ENCODE results near the gene NOX5.
"Not testable (repeated sequence)": the region's sequence is repeated elsewhere in the genome, so short reads cannot be mapped to it uniquely, and the experiment has no call there.

Gene NOX5, protein sequence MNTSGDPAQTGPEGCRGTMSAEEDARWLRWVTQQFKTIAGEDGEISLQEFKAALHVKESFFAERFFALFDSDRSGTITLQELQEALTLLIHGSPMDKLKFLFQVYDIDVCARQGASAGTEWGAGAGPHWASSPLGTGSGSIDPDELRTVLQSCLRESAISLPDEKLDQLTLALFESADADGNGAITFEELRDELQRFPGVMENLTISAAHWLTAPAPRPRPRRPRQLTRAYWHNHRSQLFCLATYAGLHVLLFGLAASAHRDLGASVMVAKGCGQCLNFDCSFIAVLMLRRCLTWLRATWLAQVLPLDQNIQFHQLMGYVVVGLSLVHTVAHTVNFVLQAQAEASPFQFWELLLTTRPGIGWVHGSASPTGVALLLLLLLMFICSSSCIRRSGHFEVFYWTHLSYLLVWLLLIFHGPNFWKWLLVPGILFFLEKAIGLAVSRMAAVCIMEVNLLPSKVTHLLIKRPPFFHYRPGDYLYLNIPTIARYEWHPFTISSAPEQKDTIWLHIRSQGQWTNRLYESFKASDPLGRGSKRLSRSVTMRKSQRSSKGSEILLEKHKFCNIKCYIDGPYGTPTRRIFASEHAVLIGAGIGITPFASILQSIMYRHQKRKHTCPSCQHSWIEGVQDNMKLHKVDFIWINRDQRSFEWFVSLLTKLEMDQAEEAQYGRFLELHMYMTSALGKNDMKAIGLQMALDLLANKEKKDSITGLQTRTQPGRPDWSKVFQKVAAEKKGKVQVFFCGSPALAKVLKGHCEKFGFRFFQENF

GRCh38 chr15:69014454-69014853 lies at the start of gene NOX5:
Gene NOX5, plus strand, starts transcription at chr15:69014695. Its CDS starts 41 bp downstream, at chr15:69014736.
- no peak for DNase-seq
- Mint-ChIP-seq H3K27ac (no peak within 1 kb of the TSS), H3K27me3 (peaks cover 16 to 26% of the 10 kb centered on the region in 2 donors)

GRCh38 chr15:68966996-68967395 lies 47.5 kb upstream of the NOX5 start:
- peaks cover 17 to 21% of the 10 kb centered on the region in 2 donors for H3K9me3 Mint-ChIP-seq

More at GRCh38 chr15:69014454-69014853, at the start of gene NOX5:
- Mint-ChIP-seq H3K36me3 (peaks cover 6% of the 10 kb centered on the region in 2 donors), H3K4me1 (no peaks in the 10 kb centered on the region), H3K4me3 (no peak within 1 kb of the TSS), H3K9me3 (peaks cover 6 to 13% of the 10 kb centered on the region in 2 donors)
- ATAC-seq (replicated peaks), result no peak

GRCh38 chr15:68967948-68968347 lies 46.5 kb upstream of the NOX5 start:
- Mint-ChIP-seq H3K27me3 (peaks cover 16 to 41% of the 10 kb centered on the region in 2 donors), H3K4me3 (no peak overlapping the region), H3K9me3 (peaks cover 13 to 19% of the 10 kb centered on the region in 2 donors), H3K27ac (no peak overlapping the region), H3K4me1 (peaks cover 0 to 6% of the 10 kb centered on the region in 2 donors), H3K36me3 (peaks cover 3 to 10% of the 10 kb centered on the region in 2 donors)
- ATAC-seq (replicated peaks) (no peak), DNase-seq (no peak)

More at GRCh38 chr15:68966996-68967395, 47.5 kb upstream of the NOX5 start:
- Mint-ChIP-seq H3K27me3 (peaks cover 9 to 39% of the 10 kb centered on the region in 2 donors), H3K27ac (no peak overlapping the region), H3K36me3 (peaks cover 3 to 10% of the 10 kb centered on the region in 2 donors), H3K4me1 (peaks cover 5 to 15% of the 10 kb centered on the region in 2 donors), H3K4me3 (no peak overlapping the region)
- DNase-seq, result no peak
- no peak for ATAC-seq (replicated peaks)

DNA sequence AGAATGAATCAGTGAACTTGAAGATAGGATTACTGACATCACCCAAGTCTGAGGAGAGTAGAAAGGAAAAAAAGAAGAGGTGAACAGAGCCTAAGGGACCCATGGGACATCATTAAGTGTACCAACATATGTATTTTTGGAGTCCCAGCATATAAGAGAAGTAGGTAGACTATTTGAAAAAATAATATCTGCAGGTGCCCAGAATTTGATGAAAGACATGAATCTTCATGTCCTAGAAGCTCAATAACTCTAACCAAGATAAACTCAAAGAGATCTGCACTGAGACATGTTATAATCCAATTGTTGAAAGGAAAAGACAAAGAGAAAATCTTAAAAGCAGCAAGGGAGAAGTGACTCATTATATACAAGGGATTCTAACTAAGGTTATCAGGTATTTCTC lies 45.2 kb upstream of the NOX5 start:
- DNase-seq (no peak), ATAC-seq (replicated peaks) (no peak)
- Mint-ChIP-seq H3K27me3 (peaks cover 18 to 40% of the 10 kb centered on the region in 2 donors), H3K4me1 (peaks cover 0 to 6% of the 10 kb centered on the region in 2 donors), H3K27ac (no peak overlapping the region), H3K36me3 (peaks cover 3 to 7% of the 10 kb centered on the region in 2 donors), H3K4me3 (no peak overlapping the region), H3K9me3 (peaks cover 13 to 17% of the 10 kb centered on the region in 2 donors)

DNA sequence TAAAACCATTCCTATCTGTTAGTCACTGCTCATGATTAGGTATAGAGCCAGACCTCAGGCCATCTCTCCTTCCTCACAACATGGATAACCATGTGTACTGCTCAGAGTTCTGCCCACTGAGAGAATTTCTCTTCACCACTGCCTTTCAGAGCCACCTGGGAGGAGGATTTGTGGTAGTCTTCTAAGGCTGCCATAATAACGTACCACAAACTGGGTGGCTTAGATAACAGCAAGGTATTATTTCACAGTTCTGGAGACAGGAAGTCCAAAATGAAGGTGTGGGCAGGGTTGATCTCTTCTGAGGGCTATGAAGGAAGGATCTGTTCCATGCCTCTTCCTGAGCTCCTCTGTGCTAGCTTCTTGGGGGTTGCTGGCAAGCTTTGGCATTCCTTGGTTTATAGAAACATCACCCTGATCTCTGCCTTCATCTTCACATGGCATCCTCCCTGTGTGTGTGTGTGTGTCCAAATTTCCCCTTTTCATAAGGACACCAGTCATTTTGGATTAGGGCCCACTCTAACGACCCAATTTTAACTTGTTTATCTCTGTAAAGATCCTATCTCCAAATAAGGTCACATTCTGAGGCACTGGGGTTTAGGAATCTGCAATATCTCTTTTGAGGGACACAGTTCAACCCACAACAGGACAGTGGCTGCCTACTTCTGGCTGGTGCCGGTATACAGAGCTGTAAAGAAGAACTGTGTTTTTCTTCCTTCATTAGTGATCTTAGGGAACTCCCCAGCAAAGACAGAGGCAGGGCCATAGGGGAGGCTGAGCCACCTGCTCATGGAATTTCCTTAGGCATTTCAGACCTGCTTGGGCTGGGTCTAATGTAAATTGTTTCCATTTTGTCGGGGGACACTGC lies 42.1 kb upstream of the NOX5 start:
- DNase-seq, result no peak
- Mint-ChIP-seq H3K36me3 (peaks cover 0 to 7% of the 10 kb centered on the region in 2 donors), H3K4me1 (no peaks in the 10 kb centered on the region), H3K27ac (no peak overlapping the region), H3K27me3 (peaks cover 20 to 38% of the 10 kb centered on the region in 2 donors), H3K4me3 (no peak overlapping the region), H3K9me3 (peaks cover 13 to 20% of the 10 kb centered on the region in 2 donors)
- ATAC-seq (replicated peaks), result no peak

- not testable (repeated sequence) for H3K36me3 Mint-ChIP-seq; H3K27ac Mint-ChIP-seq; H3K9me3 Mint-ChIP-seq; ATAC-seq (replicated peaks); H3K4me1 Mint-ChIP-seq; H3K4me3 Mint-ChIP-seq; DNase-seq
- H3K27me3 Mint-ChIP-seq, result peaks cover 16 to 19% of the 10 kb centered on the region in 2 donors
Measured at GRCh38 chr15:68975651-68976160, 38.8 kb upstream of the NOX5 start.

GRCh38 chr15:68977426-68977825 lies 37.1 kb upstream of the NOX5 start:
- DNase-seq; ATAC-seq (replicated peaks); H3K27ac Mint-ChIP-seq; H3K4me3 Mint-ChIP-seq; H3K4me1 Mint-ChIP-seq; H3K9me3 Mint-ChIP-seq; H3K36me3 Mint-ChIP-seq: not testable (repeated sequence)
- peaks cover 14 to 16% of the 10 kb centered on the region in 2 donors for H3K27me3 Mint-ChIP-seq

DNA sequence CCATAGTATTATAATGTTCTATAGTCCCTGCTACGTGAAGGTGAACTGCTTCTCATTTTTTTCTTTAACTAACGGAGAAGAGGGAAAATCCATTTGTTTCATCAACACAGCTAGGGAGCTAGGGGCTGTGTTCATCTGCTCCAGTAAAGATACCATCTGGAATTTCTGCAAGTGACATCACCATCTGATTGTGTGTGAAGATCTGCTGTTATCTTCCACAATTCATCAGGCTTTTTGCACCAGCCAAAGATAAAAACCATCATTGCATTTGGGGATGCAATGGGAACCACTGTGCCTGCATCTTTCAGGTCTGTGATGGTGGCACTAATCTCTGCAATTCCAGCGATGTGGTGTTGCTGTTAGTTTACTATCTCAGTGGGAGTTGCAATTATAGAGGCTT lies 35.5 kb upstream of the NOX5 start:
- peaks cover 7 to 15% of the 10 kb centered on the region in 2 donors for H3K27me3 Mint-ChIP-seq
- no peak for DNase-seq
- no peak overlapping the region for H3K27ac Mint-ChIP-seq
- H3K4me3 Mint-ChIP-seq, result no peak overlapping the region
- H3K9me3 Mint-ChIP-seq, result peaks cover 0 to 6% of the 10 kb centered on the region in 2 donors
- ATAC-seq (replicated peaks), result no peak
- H3K4me1 Mint-ChIP-seq, result no peaks in the 10 kb centered on the region
- peaks cover 0 to 4% of the 10 kb centered on the region in 2 donors for H3K36me3 Mint-ChIP-seq

DNA sequence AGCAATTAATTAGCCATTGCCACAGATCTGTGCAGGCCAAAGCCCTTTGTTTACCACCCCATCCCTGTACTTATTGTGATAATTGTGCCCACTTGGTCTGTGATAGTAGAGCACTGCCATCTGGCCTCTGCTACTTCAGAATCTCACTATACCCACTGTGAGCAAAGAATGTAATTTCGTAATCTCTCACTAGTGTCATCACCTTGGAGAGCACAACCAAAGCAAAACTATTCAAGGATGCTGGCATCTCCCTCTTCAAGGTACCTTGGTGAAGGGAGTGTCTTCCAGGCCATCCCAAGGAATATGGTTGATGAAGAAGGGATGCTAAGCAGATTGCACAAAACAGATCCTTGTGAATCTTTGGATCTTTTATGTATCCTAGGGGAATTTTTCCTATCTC lies 34.7 kb upstream of the NOX5 start:
- peaks cover 1 to 9% of the 10 kb centered on the region in 2 donors for H3K27me3 Mint-ChIP-seq
- no peak overlapping the region for H3K4me3 Mint-ChIP-seq
- no peak for ATAC-seq (replicated peaks)
- H3K9me3 Mint-ChIP-seq, result peaks cover 0 to 6% of the 10 kb centered on the region in 2 donors
- no peaks in the 10 kb centered on the region for H3K4me1 Mint-ChIP-seq
- peaks cover 0 to 3% of the 10 kb centered on the region in 2 donors for H3K36me3 Mint-ChIP-seq
- no peak overlapping the region for H3K27ac Mint-ChIP-seq
- no peak for DNase-seq

- Mint-ChIP-seq H3K9me3 (peaks cover 0 to 6% of the 10 kb centered on the region in 2 donors), H3K27ac (no peak overlapping the region), H3K36me3 (peaks cover 0 to 2% of the 10 kb centered on the region in 2 donors), H3K27me3 (peaks cover 0 to 6% of the 10 kb centered on the region in 2 donors), H3K4me3 (no peak overlapping the region), H3K4me1 (no peaks in the 10 kb centered on the region)
- DNase-seq (no peak), ATAC-seq (replicated peaks) (no peak)
Measured at GRCh38 chr15:68980786-68981185, 33.7 kb upstream of the NOX5 start.

- DNase-seq, result no peak
- ATAC-seq (replicated peaks), result no peak
- no peak overlapping the region for H3K27ac Mint-ChIP-seq
- H3K4me3 Mint-ChIP-seq, result no peak overlapping the region
- peaks cover 0 to 2% of the 10 kb centered on the region in 2 donors for H3K36me3 Mint-ChIP-seq
- H3K4me1 Mint-ChIP-seq, result no peaks in the 10 kb centered on the region
- peaks cover 0 to 6% of the 10 kb centered on the region in 2 donors for H3K27me3 Mint-ChIP-seq
- H3K9me3 Mint-ChIP-seq, result peaks cover 0 to 4% of the 10 kb centered on the region in 2 donors
Measured at GRCh38 chr15:68981941-68982340, 32.6 kb upstream of the NOX5 start.

GRCh38 chr15:68982976-68983563 lies 31.4 kb upstream of the NOX5 start:
- DNase-seq (no peak), ATAC-seq (replicated peaks) (no peak)
- no peaks in the 10 kb centered on the region for H3K4me1 Mint-ChIP-seq
- no peaks in the 10 kb centered on the region for H3K9me3 Mint-ChIP-seq
- H3K36me3 Mint-ChIP-seq, result no peaks in the 10 kb centered on the region
- H3K27me3 Mint-ChIP-seq, result peaks cover 0 to 12% of the 10 kb centered on the region in 2 donors
- H3K4me3 Mint-ChIP-seq, result no peak overlapping the region
- no peak overlapping the region for H3K27ac Mint-ChIP-seq

DNA sequence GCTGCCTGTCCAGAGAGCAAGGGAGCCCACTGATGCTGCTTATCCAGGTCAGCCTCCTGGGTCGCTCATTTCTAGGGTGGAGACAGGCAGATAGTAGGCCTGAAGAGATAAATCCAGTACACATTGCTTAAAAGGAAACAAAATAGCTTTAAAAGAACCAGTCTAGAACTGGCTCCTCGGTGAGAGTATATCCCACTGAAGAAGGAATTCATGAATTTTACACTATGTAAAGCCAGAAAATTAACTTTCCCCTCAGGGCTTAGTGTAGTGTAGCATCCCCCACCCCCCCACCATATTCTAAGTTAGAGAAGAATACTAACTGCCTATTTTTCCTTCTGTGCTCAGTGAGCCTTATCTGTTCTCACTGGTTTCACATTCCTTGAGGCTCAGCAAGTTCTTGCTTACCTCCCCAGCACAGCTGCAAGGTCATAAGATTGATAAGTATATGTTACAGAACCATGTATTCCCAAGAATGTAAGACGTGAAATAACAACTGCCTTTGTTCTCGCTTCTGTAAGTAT lies 30.5 kb upstream of the NOX5 start:
- Mint-ChIP-seq H3K9me3 (no peaks in the 10 kb centered on the region), H3K27ac (no peak overlapping the region), H3K4me1 (no peaks in the 10 kb centered on the region), H3K4me3 (no peak overlapping the region), H3K36me3 (no peaks in the 10 kb centered on the region), H3K27me3 (peaks cover 7 to 20% of the 10 kb centered on the region in 2 donors)
- no peak for DNase-seq
- ATAC-seq (replicated peaks), result no peak

All from stimulated activated naive B cell treated with anti-CD40 and anti-IgM and Interleukin-4, amounts not matched to agents 10 μg/mL and 1 μg/mL and 100 μg/mL, for 72 hours (primary cell).